GM18498 (cell line): Measurements from ENCODE around the gene NDUFB3.
A peak's percentile ranks its signal among the peaks of the same experiment; 100 is the strongest.
"Not testable (repeated sequence)": the region's sequence is repeated elsewhere in the genome, so short reads cannot be mapped to it uniquely, and the experiment has no call there.

Experiments
- ATAC-seq: cut with Tn5 transposase; IDR thresholded peaks from one replicate; pipeline ENCODE4 v1.9.1; 2021; ENCODE audit warnings: mild to moderate bottlenecking, moderate library complexity; ENCODE audit not compliant: unreplicated experiment

NDUFB3 gene

DNA sequence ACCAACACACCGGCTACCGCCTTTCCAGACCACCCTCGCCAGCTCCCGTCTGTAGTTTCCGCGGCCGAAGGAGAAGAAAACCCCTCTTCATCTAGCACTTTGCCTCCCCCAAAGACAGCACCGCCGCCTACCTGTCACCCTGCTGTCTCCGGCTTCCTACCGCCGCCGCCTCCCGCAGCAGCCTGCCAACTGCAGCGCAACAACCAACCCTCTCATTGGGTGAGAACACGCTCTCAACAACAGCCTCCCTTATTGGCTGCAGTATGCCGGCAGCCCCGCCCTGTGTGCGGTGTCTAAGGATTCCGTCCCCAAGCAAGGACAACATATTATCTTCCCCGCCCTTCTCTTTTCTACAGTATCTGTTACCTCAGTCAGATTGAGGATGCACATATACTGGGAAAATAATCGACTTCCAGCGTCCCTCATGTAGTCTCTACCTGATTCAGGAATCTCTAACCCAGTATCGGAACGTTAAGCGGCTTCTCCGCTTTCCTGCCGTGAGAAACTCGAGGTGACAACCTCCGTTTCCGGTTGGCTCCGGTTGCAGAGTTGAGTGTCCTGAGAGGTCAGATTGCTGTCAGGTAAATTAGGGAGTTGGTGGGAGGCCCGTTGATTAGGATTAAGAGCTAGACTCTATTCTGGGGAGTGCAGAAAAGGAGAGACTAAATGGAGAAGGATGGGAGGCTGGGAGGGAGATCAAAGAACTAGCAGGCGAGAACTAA is at the start of gene NDUFB3, which contains the start of gene HYCC2:
Gene NDUFB3, plus strand, starts transcription at position 523 of the 722 bp plus-strand sequence. CDS start 6,882 bp downstream, outside the sequence.
Gene HYCC2, minus strand, starts transcription at position 193 of the 722 bp plus-strand sequence. CDS start 47,662 bp downstream, outside the sequence.
- ATAC-seq: peak; percentile 98

GRCh38 chr2:201024518-201024917 is 47.3 kb upstream of the NDUFB3 start:
- ATAC-seq: no peak

DNA sequence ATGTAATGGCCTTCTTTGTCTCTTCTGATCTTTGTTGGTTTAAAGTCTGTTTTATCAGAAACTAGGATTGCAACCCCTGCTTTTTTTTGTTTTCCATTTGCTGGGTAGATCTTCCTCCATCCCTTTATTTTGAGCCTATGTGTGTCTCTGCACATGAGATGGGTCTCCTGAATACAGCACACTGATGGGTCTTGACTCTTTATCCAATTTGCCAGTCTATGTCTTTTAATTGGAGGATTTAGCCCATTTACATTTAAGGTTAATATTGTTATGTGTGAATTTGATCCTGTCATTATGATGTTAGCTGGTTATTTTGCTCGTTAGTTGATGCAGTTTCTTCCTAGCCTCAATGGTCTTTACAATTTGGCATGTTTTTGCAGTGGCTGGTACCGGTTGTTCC is 37.4 kb upstream of the NDUFB3 start:
- ATAC-seq: not testable (repeated sequence)

GRCh38 chr2:201038361-201038760 is 33.4 kb upstream of the NDUFB3 start:
- not testable (repeated sequence) for ATAC-seq

DNA sequence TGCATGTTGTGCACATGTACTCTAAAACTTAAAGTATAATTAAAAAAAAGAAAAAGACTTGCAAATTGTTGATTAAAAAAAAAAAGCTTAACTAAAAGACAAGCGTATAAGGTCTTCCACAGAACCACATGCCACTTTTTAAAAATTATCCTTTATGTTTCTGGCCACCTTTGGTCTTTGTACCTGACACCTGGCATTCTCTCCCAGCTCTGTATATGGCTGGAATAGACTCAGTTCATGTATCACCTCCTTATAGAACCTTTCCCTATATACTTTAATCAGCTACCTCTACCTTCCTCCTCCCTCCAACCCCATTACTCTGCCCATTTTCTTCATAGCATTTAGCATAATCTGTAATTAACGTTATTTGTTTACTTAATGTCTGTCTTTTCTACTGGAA is 32.9 kb upstream of the NDUFB3 start:
- no peak for ATAC-seq

DNA sequence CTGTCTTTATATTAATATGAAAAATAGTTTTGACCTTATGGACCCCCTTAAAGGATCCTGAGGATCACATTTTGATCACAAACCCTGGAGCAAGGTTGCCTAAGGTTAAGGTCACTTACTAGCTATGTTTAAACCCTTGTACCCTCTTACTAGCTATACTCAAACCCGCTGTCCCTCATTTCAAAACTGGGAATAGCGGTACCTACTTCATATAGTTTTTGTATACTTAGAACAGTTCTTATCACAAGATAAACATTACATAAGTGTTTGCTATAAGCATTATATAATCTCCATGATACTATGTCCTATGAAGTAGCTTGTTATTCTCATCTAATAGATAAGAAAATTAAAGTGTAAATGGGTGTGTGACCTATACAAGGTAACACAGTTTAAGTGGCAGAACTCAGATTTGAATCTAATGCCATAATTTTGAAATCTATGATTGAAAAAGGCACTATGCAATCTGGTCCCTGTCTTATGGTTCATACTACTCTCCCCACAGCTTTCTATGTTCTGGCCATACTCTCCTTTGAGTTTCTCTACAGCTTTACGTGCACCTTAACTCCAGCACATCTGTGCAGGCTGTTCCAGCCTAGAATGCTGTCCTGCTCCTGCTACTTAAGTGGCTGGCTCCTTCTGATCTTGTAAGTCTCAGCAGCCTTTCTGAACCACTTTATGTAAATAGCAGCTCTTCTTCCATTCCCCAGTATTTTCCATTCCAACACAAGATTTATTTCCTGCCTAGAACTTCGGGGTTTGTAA is 30.8 kb upstream of the NDUFB3 start:
- ATAC-seq: no peak

DNA sequence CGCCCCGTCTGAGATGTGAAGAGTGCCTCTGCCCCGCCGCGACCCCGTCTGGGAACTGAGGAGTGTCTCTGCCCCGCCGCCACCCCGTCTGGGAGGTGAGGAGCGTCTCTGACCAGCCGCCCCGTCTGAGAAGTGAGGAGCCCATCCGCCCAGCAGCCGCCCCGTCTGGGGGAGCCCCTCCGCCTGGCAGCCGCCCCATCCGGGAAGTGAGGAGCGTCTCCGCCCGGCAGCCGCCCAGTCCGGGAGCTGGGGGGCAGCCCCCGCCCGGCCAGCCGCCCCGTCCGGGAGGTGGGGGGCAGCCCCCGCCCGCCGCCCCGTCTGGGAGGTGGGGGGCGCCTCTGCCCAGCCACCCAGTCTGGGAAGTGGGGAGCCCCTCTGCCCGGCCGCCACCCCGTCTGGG is 29.4 kb upstream of the NDUFB3 start:
- not testable (repeated sequence) for ATAC-seq

GRCh38 chr2:201043050-201043449 is 28.8 kb upstream of the NDUFB3 start:
- ATAC-seq: not testable (repeated sequence)

GRCh38 chr2:201046881-201047280 is 24.9 kb upstream of the NDUFB3 start:
- ATAC-seq: no peak

DNA sequence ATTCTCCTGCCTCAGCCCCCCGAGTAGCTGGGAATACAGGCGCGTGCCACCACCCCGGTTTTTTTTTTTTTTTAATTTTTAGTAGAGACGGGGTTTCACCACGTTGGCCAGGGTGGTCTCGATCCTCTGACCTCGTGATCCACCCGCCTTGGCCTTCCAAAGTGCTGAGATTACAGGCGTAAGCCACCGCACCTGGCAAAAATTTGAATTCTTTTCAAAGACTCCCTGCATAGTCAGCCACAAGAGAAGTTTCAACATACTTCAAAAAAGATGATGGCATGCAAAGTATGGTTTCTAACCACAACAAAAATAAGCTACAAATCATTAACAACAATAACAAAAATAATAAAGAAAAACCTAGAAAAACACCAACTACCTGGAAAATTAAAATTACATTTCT is 22.3 kb upstream of the NDUFB3 start:
- no peak for ATAC-seq

GRCh38 chr2:201057087-201057521 is 14.7 kb upstream of the NDUFB3 start:
- ATAC-seq: no peak

DNA sequence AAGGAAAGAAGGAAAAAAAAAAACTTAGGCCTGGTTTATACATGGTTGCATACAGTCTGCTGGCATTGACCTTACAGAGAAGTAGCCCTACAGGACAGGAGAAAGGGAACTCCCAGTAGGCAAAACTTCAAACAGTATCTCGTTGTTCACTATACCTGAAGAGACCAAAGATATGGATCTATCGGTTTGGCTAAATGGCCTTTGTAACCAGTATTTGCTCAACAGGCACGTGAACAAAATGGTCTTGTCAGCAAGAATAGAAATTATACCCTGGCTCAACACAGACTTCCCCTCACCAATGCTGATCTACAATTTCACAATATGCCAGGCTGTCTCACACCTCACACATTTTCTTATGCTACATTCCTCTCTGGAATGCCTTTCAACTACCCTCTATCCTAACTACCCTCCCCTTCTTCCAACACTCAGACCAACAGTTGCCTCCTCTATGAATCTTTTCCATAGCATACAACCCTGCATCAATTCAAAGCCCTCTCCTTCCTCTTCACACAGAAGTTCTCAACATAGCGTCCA is 14.0 kb upstream of the NDUFB3 start:
- ATAC-seq: no peak

- no peak for ATAC-seq
These were observed 12.9 kb upstream of the NDUFB3 start for GRCh38 chr2:201058914-201059313.

DNA sequence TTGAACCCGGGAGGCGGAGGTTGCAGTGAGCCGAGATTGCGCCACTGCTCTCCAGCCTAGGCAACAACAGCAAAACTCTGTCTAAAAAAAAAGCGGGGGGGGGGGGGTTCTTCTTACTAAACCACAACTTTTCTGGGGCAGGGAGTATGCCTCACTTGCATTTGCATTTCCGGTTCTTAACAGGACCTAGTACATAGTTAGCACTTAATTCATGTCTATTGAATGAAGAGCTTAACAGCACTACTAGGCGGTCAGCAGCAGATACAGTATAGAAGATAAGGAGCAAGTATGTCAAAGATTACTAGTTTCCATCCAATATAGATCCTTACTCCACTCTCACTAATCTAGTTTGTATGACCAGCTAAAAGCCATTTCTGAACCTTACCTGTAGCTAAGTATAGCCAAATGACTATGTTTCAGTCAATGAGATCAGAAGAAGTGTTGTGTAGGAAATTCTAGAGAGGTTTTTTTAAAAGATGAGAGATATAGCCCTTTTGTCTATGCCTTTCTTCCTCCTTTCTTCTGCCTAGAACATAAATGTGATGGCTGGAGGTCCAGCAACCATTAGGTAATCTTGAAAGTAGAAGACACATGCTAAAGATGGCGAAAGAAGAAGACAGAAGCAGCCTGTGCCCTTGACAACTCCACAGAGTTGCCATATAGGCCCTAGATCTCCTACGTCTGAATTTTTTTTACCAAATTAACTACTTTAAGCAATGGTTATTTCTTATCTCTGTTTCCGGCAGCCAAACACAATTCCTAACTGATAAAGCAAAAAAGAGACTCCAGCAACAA is 11.6 kb upstream of the NDUFB3 start:
- no peak for ATAC-seq

DNA sequence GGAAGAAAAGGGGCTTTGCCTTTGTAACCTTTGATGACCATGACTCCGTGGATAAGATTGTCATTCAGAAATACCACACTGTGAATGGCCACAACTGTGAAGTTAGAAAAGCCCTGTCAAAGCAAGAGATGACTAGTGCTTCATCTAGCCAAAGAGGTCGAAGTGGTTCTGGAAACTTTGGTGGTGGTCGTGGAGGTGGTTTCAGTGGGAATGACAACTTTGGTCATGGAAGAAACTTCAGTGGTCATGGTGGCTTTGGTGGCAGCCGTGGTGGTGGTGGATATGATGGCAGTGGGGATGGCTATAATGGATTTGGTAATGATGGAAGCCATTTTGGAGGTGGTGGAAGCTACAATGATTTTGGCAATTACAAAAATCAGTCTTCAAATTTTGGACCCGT is 8.3 kb upstream of the NDUFB3 start:
- ATAC-seq: not testable (repeated sequence)

DNA sequence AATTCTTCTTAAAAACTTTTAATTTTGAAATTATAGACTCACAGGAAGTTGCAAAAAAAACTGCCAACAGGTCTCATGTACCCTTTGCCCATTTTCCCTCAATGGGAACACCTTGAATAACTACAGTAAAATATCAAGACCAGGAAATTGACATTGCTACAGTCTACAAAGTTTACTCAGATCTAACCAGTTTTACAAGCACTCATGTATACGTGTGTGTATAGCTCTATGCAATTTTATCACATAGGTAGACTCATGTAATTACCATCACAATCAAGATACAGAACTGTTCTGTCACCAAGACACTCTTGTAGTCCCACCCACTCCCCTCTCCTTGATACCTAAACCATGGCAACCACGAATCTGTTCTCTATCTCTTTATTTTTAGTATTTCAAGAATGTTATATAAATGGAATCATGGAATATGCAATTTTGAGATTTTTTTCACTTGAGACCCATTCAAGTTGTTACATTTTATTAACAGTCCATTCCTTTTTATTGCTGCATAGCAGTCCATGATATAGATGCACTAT is 6.9 kb upstream of the NDUFB3 start:
- no peak for ATAC-seq

DNA sequence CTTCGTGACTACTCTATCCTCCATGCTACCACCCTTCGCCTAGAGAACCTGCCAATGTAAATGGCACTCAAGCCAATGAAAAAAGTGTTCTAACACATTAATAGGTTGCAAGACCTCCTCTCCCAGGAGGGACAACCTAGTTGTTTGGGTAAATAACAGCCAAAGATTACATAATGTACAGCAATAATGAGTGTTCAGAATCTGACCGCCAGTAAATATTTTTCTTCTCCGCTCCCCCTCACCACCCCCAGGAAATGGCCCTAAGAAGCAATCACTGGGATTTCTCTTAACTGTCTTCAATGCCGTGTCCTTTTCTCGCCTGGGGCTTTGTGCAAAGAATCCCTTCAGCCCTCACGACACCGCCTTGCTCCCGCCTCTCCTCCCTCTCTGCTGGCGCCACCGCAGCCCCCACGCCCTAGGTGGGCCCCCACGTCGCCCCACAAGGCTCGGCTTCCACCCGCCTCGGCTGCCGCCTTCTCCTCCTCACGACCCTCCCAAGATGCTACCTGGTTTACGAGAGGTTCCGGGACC is 788 bp upstream of the NDUFB3 start:
- ATAC-seq: peak; percentile 19

DNA sequence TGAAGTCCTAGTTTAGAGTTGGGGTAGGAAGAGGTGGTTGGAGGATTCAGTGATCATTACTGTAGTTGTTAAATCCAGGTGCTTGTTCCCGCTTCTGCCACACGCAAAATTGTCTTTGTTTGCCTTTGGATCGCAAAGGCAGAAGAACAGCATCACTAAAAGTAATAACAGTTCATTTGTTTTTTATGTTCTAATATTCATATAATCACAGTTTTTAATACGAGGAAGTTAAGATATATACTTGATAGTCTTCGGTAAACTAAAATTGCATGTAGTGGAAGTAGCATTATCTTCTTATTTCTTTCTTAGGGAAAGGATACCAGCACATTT is 365 bp downstream of the NDUFB3 start:
- peak; percentile 11 for ATAC-seq

GRCh38 chr2:201073071-201073470 is 1.3 kb downstream of the NDUFB3 start:
- no peak for ATAC-seq

DNA sequence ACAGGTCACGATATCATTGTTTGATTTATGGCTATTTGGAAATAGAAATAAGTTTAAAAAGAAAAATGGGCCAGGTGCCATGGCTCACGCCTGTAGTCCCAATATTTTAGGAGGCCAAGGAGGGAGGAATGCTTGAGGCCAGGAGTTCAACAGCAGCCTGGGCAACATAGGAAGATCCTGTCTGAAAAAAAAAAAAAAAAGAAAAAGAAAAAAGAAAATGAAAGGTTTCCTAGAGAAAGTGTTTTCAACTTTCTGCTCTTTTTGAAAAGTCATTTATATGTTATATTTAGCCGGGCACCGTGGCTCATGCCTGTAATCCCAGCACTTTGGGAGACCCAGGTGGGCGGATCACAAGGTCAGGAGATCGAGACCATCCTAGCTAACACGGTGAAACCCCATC is 3.2 kb downstream of the NDUFB3 start:
- ATAC-seq: no peak

- ATAC-seq: no peak
These were observed 13.1 kb downstream of the NDUFB3 start for GRCh38 chr2:201084863-201085262.
